Endothelial cell (in vitro differentiated cells): Measurements from ENCODE around the gene RAD51B. TPM values are rescaled to one million over a fixed set of nuclear protein-coding genes. Genes with fewer than 3 reads are reported as not detected.
"Not testable (repeated sequence)": the region's sequence is repeated elsewhere in the genome, so short reads cannot be mapped to it uniquely, and the experiment has no call there.

Experiments
- DNase-seq: peaks from one replicate; pipeline ENCODE4 v3.0.0; 2021; ENCODE audit warnings: low spot score
- H3K27ac Mint-ChIP-seq: one replicate; pipeline ENCODE4 v1.8.0; 2021; ENCODE audit warnings: mixed read lengths, inconsistent platforms; ENCODE audit not compliant: unreplicated experiment
- H3K27me3 Mint-ChIP-seq: one replicate; pipeline ENCODE4 v1.8.0; 2021; ENCODE audit warnings: mild to moderate bottlenecking, moderate library complexity, mixed read lengths, inconsistent platforms; ENCODE audit not compliant: unreplicated experiment
- H3K36me3 Mint-ChIP-seq: one replicate; pipeline ENCODE4 v1.8.0; 2021; ENCODE audit warnings: mild to moderate bottlenecking, low read depth, mixed read lengths, inconsistent platforms; ENCODE audit not compliant: unreplicated experiment
- H3K4me1 Mint-ChIP-seq: one replicate; pipeline ENCODE4 v1.8.0; 2021; ENCODE audit warnings: mild to moderate bottlenecking, mixed read lengths, inconsistent platforms; ENCODE audit not compliant: unreplicated experiment
- H3K4me3 Mint-ChIP-seq: one replicate; pipeline ENCODE4 v1.8.0; 2021; ENCODE audit warnings: mild to moderate bottlenecking, mixed read lengths, inconsistent platforms; ENCODE audit not compliant: unreplicated experiment
- H3K9me3 Mint-ChIP-seq: one replicate; pipeline ENCODE4 v1.8.0; 2021; ENCODE audit warnings: mixed read lengths, inconsistent platforms; ENCODE audit not compliant: unreplicated experiment
- CTCF ChIP-seq: fragments of 200-600 bp; sonication (generic); IDR thresholded peaks from one replicate; pipeline ENCODE4 v1.5.0; 2021; ENCODE audit warnings: antibody characterized with exemption; ENCODE audit not compliant: unreplicated experiment
- total RNA-seq: library from RNA; stranded (reverse); fragmentation: NEBNext Ultra II Directional; extraction: Animal tissue kit (Norgen Biotek cat#: 25700); gene quantifications from one replicate; pipeline ENCODE4 v1.2.1, GENCODE V29; 2021; ENCODE audit not compliant: unreplicated experiment

The RAD51B gene
- total RNA-seq, 1 donor from 2014 or later = 23.5 TPM

GRCh38 chr14:68661226-68662225 lies 841.9 kb downstream of the RAD51B start:
- H3K27ac Mint-ChIP-seq = no peak overlapping the region
- peak overlapping the region; percentile 33 for H3K4me3 Mint-ChIP-seq
- peaks cover 15% of the 10 kb centered on the region for H3K4me1 Mint-ChIP-seq
- DNase-seq = no peak
- peaks cover 10% of the 10 kb centered on the region for H3K36me3 Mint-ChIP-seq
- no peaks in the 10 kb centered on the region for H3K9me3 Mint-ChIP-seq
- no peak for TF ChIP-seq CTCF
- peaks cover 5% of the 10 kb centered on the region for H3K27me3 Mint-ChIP-seq

GRCh38 chr14:68662392-68662791 lies 842.8 kb downstream of the RAD51B start:
- Mint-ChIP-seq H3K36me3 (peaks cover 10% of the 10 kb centered on the region), H3K4me1 (peaks cover 15% of the 10 kb centered on the region), H3K27me3 (peaks cover 5% of the 10 kb centered on the region), H3K27ac (no peak overlapping the region), H3K9me3 (no peaks in the 10 kb centered on the region), H3K4me3 (no peak overlapping the region)
- no peak for DNase-seq
- TF ChIP-seq CTCF = no peak

GRCh38 chr14:68662826-68663225 lies 843.2 kb downstream of the RAD51B start:
- peaks cover 13% of the 10 kb centered on the region for H3K4me1 Mint-ChIP-seq
- not testable (repeated sequence) for H3K27me3 Mint-ChIP-seq, H3K27ac Mint-ChIP-seq, H3K36me3 Mint-ChIP-seq, DNase-seq, H3K4me3 Mint-ChIP-seq, H3K9me3 Mint-ChIP-seq

GRCh38 chr14:68663385-68664076 lies 844.0 kb downstream of the RAD51B start:
- no peak overlapping the region for H3K27ac Mint-ChIP-seq
- no peak for TF ChIP-seq CTCF

GRCh38 chr14:68664225-68664681 lies 844.7 kb downstream of the RAD51B start:
- no peaks in the 10 kb centered on the region for H3K9me3 Mint-ChIP-seq
- no peak for TF ChIP-seq CTCF
- no peak overlapping the region for H3K4me3 Mint-ChIP-seq
- peaks cover 8% of the 10 kb centered on the region for H3K4me1 Mint-ChIP-seq
- peaks cover 5% of the 10 kb centered on the region for H3K27me3 Mint-ChIP-seq
- no peak for DNase-seq
- peaks cover 7% of the 10 kb centered on the region for H3K36me3 Mint-ChIP-seq
- no peak overlapping the region for H3K27ac Mint-ChIP-seq

More at GRCh38 chr14:68663385-68664076, 844.0 kb downstream of the RAD51B start:
- H3K27me3 Mint-ChIP-seq = peaks cover 5% of the 10 kb centered on the region
- H3K36me3 Mint-ChIP-seq = peaks cover 8% of the 10 kb centered on the region
- H3K4me3 Mint-ChIP-seq = no peak overlapping the region
- DNase-seq = no peak
- H3K9me3 Mint-ChIP-seq = no peaks in the 10 kb centered on the region
- H3K4me1 Mint-ChIP-seq = peaks cover 10% of the 10 kb centered on the region
